Central memory CD8-positive, alpha-beta T cell (primary cell): ENCODE measurements around the gene TKT.

ENCODE experiments used
- ATAC-seq: fragments of 150-1000 bp; cut with Tn5 transposase; replicated peaks from 2 replicates; pipeline ENCODE4 v1.10.0; 2022; ENCODE audit warnings: mild to moderate bottlenecking, moderate FRiP score, moderate number of reproducible peaks; ENCODE audit not compliant: poor library complexity, severe bottlenecking; ENCODE audit errors: extremely low read depth
- DNase-seq, 2 donors: peaks; one replicate each; pipeline ENCODE4 v3.0.0; 2021; ENCODE audit warnings: low spot score in 2 of 2
- H3K27ac Mint-ChIP-seq: one replicate; pipeline ENCODE4 v1.8.0; 2022; ENCODE audit warnings: low read depth, mild to moderate bottlenecking, moderate library complexity, mixed read lengths
- H3K27me3 Mint-ChIP-seq: one replicate; pipeline ENCODE4 v1.8.0; 2022; ENCODE audit warnings: mixed read lengths
- H3K36me3 Mint-ChIP-seq: one replicate; pipeline ENCODE4 v1.8.0; 2022; ENCODE audit warnings: mild to moderate bottlenecking, moderate library complexity, mixed read lengths; ENCODE audit not compliant: insufficient read depth
- H3K4me1 Mint-ChIP-seq: one replicate; pipeline ENCODE4 v1.8.0; 2022; ENCODE audit warnings: mixed read lengths
- H3K4me3 Mint-ChIP-seq: one replicate; pipeline ENCODE4 v1.8.0; 2022; ENCODE audit warnings: mild to moderate bottlenecking, moderate library complexity, mixed read lengths
- H3K9me3 Mint-ChIP-seq: one replicate; pipeline ENCODE4 v1.8.0; 2022; ENCODE audit warnings: mixed read lengths

TKT gene

GRCh38 chr3:53232641-53233377 is 23.0 kb downstream of the TKT start:
- Mint-ChIP-seq H3K36me3 (peaks cover 14% of the 10 kb centered on the region), H3K9me3 (no peaks in the 10 kb centered on the region), H3K27me3 (no peaks in the 10 kb centered on the region), H3K4me1 (peaks cover 5% of the 10 kb centered on the region), H3K27ac (no peak overlapping the region), H3K4me3 (no peak overlapping the region)
- ATAC-seq (no peak), DNase-seq (no peak)

- Mint-ChIP-seq H3K4me3 (no peak overlapping the region), H3K27ac (no peak overlapping the region), H3K9me3 (no peaks in the 10 kb centered on the region), H3K4me1 (peaks cover 5% of the 10 kb centered on the region), H3K27me3 (no peaks in the 10 kb centered on the region), H3K36me3 (peaks cover 18% of the 10 kb centered on the region)
- ATAC-seq, result no peak
- DNase-seq, result no peak
Observed at GRCh38 chr3:53231532-53232511, 24.0 kb downstream of the TKT start.

- Mint-ChIP-seq H3K27ac (no peak overlapping the region), H3K27me3 (no peaks in the 10 kb centered on the region), H3K9me3 (no peaks in the 10 kb centered on the region), H3K4me1 (peaks cover 5% of the 10 kb centered on the region), H3K36me3 (peaks cover 23% of the 10 kb centered on the region), H3K4me3 (no peak overlapping the region)
- DNase-seq, result no peak
- no peak for ATAC-seq
Observed at GRCh38 chr3:53230789-53231188, 25.0 kb downstream of the TKT start.

- Mint-ChIP-seq H3K9me3 (no peaks in the 10 kb centered on the region), H3K36me3 (peaks cover 27% of the 10 kb centered on the region), H3K4me1 (peaks cover 2% of the 10 kb centered on the region), H3K27me3 (no peaks in the 10 kb centered on the region), H3K27ac (no peak overlapping the region), H3K4me3 (no peak overlapping the region)
- ATAC-seq (no peak), DNase-seq (no peak)
Observed at GRCh38 chr3:53230041-53230621, 25.7 kb downstream of the TKT start.

GRCh38 chr3:53229606-53230005 is 26.2 kb downstream of the TKT start:
- ATAC-seq (no peak), DNase-seq (no peak)
- H3K4me3 Mint-ChIP-seq, result no peak overlapping the region
- H3K4me1 Mint-ChIP-seq, result no peaks in the 10 kb centered on the region
- H3K27me3 Mint-ChIP-seq, result no peaks in the 10 kb centered on the region
- no peak overlapping the region for H3K27ac Mint-ChIP-seq
- H3K9me3 Mint-ChIP-seq, result no peaks in the 10 kb centered on the region
- peaks cover 27% of the 10 kb centered on the region for H3K36me3 Mint-ChIP-seq

- no peak overlapping the region for H3K27ac Mint-ChIP-seq
- H3K9me3 Mint-ChIP-seq, result no peaks in the 10 kb centered on the region
- no peak for DNase-seq
- H3K4me1 Mint-ChIP-seq, result no peaks in the 10 kb centered on the region
- no peak overlapping the region for H3K4me3 Mint-ChIP-seq
- H3K27me3 Mint-ChIP-seq, result no peaks in the 10 kb centered on the region
- H3K36me3 Mint-ChIP-seq, result peaks cover 31% of the 10 kb centered on the region
- ATAC-seq, result no peak
Observed at GRCh38 chr3:53229171-53229570, 26.7 kb downstream of the TKT start.

GRCh38 chr3:53227993-53228885 is 27.6 kb downstream of the TKT start:
- Mint-ChIP-seq H3K4me1 (no peaks in the 10 kb centered on the region), H3K27ac (no peak overlapping the region), H3K36me3 (peaks cover 30% of the 10 kb centered on the region), H3K27me3 (no peaks in the 10 kb centered on the region), H3K9me3 (no peaks in the 10 kb centered on the region), H3K4me3 (no peak overlapping the region)
- no peak for ATAC-seq
- DNase-seq, result no peak

GRCh38 chr3:53226841-53227407 is 28.9 kb downstream of the TKT start:
- Mint-ChIP-seq H3K9me3 (no peaks in the 10 kb centered on the region), H3K36me3 (peaks cover 30% of the 10 kb centered on the region), H3K27ac (peak overlapping the region; percentile 25), H3K4me1 (no peaks in the 10 kb centered on the region), H3K27me3 (no peaks in the 10 kb centered on the region), H3K4me3 (no peak overlapping the region)
- ATAC-seq (no peak), DNase-seq (no peak)

- H3K4me3 Mint-ChIP-seq, result no peak overlapping the region
- no peaks in the 10 kb centered on the region for H3K27me3 Mint-ChIP-seq
- DNase-seq, result no peak
- no peak overlapping the region for H3K27ac Mint-ChIP-seq
- peaks cover 30% of the 10 kb centered on the region for H3K36me3 Mint-ChIP-seq
- H3K9me3 Mint-ChIP-seq, result no peaks in the 10 kb centered on the region
- no peak for ATAC-seq
- no peaks in the 10 kb centered on the region for H3K4me1 Mint-ChIP-seq
Observed at GRCh38 chr3:53226142-53226840, 29.5 kb downstream of the TKT start.

- no peak overlapping the region for H3K27ac Mint-ChIP-seq
- ATAC-seq (no peak), DNase-seq (no peak)
- H3K27me3 Mint-ChIP-seq, result no peaks in the 10 kb centered on the region
- no peaks in the 10 kb centered on the region for H3K9me3 Mint-ChIP-seq
- no peak overlapping the region for H3K4me3 Mint-ChIP-seq
- H3K4me1 Mint-ChIP-seq, result no peaks in the 10 kb centered on the region
- H3K36me3 Mint-ChIP-seq, result peaks cover 30% of the 10 kb centered on the region
Observed at GRCh38 chr3:53225651-53226050, 30.2 kb downstream of the TKT start.

- H3K27ac Mint-ChIP-seq, result no peak overlapping the region
- H3K4me3 Mint-ChIP-seq, result no peak overlapping the region
- no peak for DNase-seq
- no peaks in the 10 kb centered on the region for H3K27me3 Mint-ChIP-seq
- peaks cover 30% of the 10 kb centered on the region for H3K36me3 Mint-ChIP-seq
- peaks cover under 1% of the 10 kb centered on the region for H3K4me1 Mint-ChIP-seq
- no peak for ATAC-seq
- H3K9me3 Mint-ChIP-seq, result no peaks in the 10 kb centered on the region
Observed at GRCh38 chr3:53225181-53225580, 30.6 kb downstream of the TKT start.
